Osteoblast (primary cell): ENCODE measurements around the gene CITED4. TPM values are rescaled to one million over a fixed set of nuclear protein-coding genes. Genes with fewer than 3 reads are reported as not detected.

ENCODE experiments used
- DNase-seq: peaks from one replicate; pipeline ENCODE4 v3.0.0; 2011; ENCODE audit warnings: low spot score, mixed read lengths; ENCODE audit not compliant: insufficient read length; ENCODE audit errors: missing footprints
- H2AFZ ChIP-seq: 2 replicates; pipeline ENCODE4 v1.6.0; 2011; ENCODE audit warnings: mild to moderate bottlenecking, low read length
- H3K27ac ChIP-seq: 2 replicates; pipeline ENCODE4 v1.5.1; 2011; ENCODE audit warnings: mild to moderate bottlenecking, low read depth, low read length, moderate library complexity
- H3K27me3 ChIP-seq: 2 replicates; pipeline ENCODE4 v1.6.0; 2012; ENCODE audit warnings: mild to moderate bottlenecking, control low read depth, inconsistent platforms, low read length, moderate library complexity; ENCODE audit not compliant: insufficient read depth
- H3K36me3 ChIP-seq: 2 replicates; pipeline ENCODE4 v1.5.1; 2011; ENCODE audit warnings: mild to moderate bottlenecking, low read length, control low read depth, moderate library complexity; ENCODE audit not compliant: insufficient read depth
- H3K4me1 ChIP-seq: 2 replicates; pipeline ENCODE4 v1.5.1; 2011; ENCODE audit warnings: mild to moderate bottlenecking, low read length, control low read depth, moderate library complexity; ENCODE audit not compliant: insufficient read depth
- H3K4me2 ChIP-seq: 2 replicates; pipeline ENCODE4 v1.6.0; 2011; ENCODE audit warnings: mild to moderate bottlenecking, low read length; ENCODE audit not compliant: insufficient read depth
- H3K4me3 ChIP-seq: fragments of 200-600 bp; sonication (generic); 3 replicates; pipeline ENCODE4 v1.5.1; 2012; ENCODE audit warnings: mild to moderate bottlenecking, low read length, inconsistent platforms; ENCODE audit not compliant: insufficient read depth
- H3K79me2 ChIP-seq: 2 replicates; pipeline ENCODE4 v1.6.0; 2012; ENCODE audit warnings: mild to moderate bottlenecking, low read length, control low read depth, inconsistent platforms; ENCODE audit not compliant: insufficient read depth
- H3K9me3 ChIP-seq: 2 replicates; pipeline ENCODE4 v1.5.1; 2011; ENCODE audit warnings: low read depth, low read length, control low read depth
- H4K20me1 ChIP-seq: 2 replicates; pipeline ENCODE4 v1.6.0; 2012; ENCODE audit warnings: mild to moderate bottlenecking, low read length, control low read depth; ENCODE audit not compliant: insufficient read depth
- CTCF ChIP-seq: IDR thresholded peaks from 2 replicates; pipeline ENCODE4 v1.5.1; 2011; ENCODE audit warnings: mild to moderate bottlenecking, low read depth, low read length, moderate library complexity; ENCODE audit errors: extremely low read depth
- total RNA-seq: library from RNA; depleted of rRNA; stranded (reverse); fragments of >200 nt; gene quantifications from 2 replicates; pipeline ENCODE4 v1.2.3, GENCODE V29; 2012

The CITED4 gene
- total RNA-seq, 1 donor = 3.3 TPM

- peaks cover 33% of the 10 kb centered on the region for H3K4me1 ChIP-seq
- H2AFZ ChIP-seq = peak overlapping the region; percentile 44
These were observed 17.5 kb upstream of the CITED4 start for GRCh38 chr1:40879482-40880175.

GRCh38 chr1:40878906-40879305, 16.7 kb upstream of the CITED4 start:
- no peak for DNase-seq
- Histone ChIP-seq H3K27me3 (no peaks in the 10 kb centered on the region), H4K20me1 (no peaks in the 10 kb centered on the region)

More at GRCh38 chr1:40879482-40880175, 17.5 kb upstream of the CITED4 start:
- Histone ChIP-seq H3K4me3 (no peak overlapping the region), H3K27me3 (no peaks in the 10 kb centered on the region), H3K36me3 (no peaks in the 10 kb centered on the region), H3K79me2 (no peaks in the 10 kb centered on the region), H4K20me1 (no peaks in the 10 kb centered on the region), H3K9me3 (peaks cover 6% of the 10 kb centered on the region), H3K4me2 (no peak overlapping the region), H3K27ac (no peak overlapping the region)
- no peak for TF ChIP-seq CTCF
- no peak for DNase-seq

GRCh38 chr1:40877698-40878097, 15.5 kb upstream of the CITED4 start:
- Histone ChIP-seq H3K4me2 (peak overlapping the region; percentile 50), H3K36me3 (no peaks in the 10 kb centered on the region)

More at GRCh38 chr1:40878906-40879305, 16.7 kb upstream of the CITED4 start:
- TF ChIP-seq CTCF = no peak
- Histone ChIP-seq H2AFZ (no peak overlapping the region), H3K4me1 (peaks cover 33% of the 10 kb centered on the region), H3K27ac (no peak overlapping the region), H3K79me2 (no peaks in the 10 kb centered on the region), H3K4me3 (no peak overlapping the region), H3K36me3 (no peaks in the 10 kb centered on the region), H3K4me2 (no peak overlapping the region), H3K9me3 (peaks cover 6% of the 10 kb centered on the region)

More at GRCh38 chr1:40877698-40878097, 15.5 kb upstream of the CITED4 start:
- DNase-seq = peak; percentile 92
- peaks cover 33% of the 10 kb centered on the region for H3K4me1 ChIP-seq
- H3K4me3 ChIP-seq = no peak overlapping the region
- H3K9me3 ChIP-seq = peaks cover 6% of the 10 kb centered on the region
- H3K27me3 ChIP-seq = no peaks in the 10 kb centered on the region
- TF ChIP-seq CTCF = no peak
- peak overlapping the region; percentile 92 for H3K27ac ChIP-seq
- H4K20me1 ChIP-seq = no peaks in the 10 kb centered on the region
- peak overlapping the region; percentile 88 for H2AFZ ChIP-seq
- H3K79me2 ChIP-seq = no peaks in the 10 kb centered on the region
